HFFc6 (cell line): Measurements from ENCODE around the gene DIDO1. TPM values are rescaled to one million over a fixed set of nuclear protein-coding genes. Genes with fewer than 3 reads are reported as not detected.

Experiments
- DNase-seq: peaks from one replicate; pipeline ENCODE4 v3.0.0-alpha.2; 2018
- H3K27ac Mint-ChIP-seq: 2 replicates; pipeline ENCODE4 v1.8.0; 2020; ENCODE audit warnings: mild to moderate bottlenecking, mixed read lengths
- H3K27me3 Mint-ChIP-seq: 2 replicates; pipeline ENCODE4 v1.8.0; 2021; ENCODE audit warnings: mild to moderate bottlenecking, moderate library complexity, mixed read lengths; ENCODE audit not compliant: insufficient read depth
- H3K36me3 Mint-ChIP-seq: 2 replicates; pipeline ENCODE4 v1.8.0; 2021; ENCODE audit warnings: low read depth, mixed read lengths
- H3K4me1 Mint-ChIP-seq: 2 replicates; pipeline ENCODE4 v1.8.0; 2020; ENCODE audit warnings: low read depth, mixed read lengths
- H3K4me3 Mint-ChIP-seq: 2 replicates; pipeline ENCODE4 v1.8.0; 2020; ENCODE audit warnings: mild to moderate bottlenecking, moderate library complexity, mixed read lengths
- H3K9me3 Mint-ChIP-seq: 2 replicates; pipeline ENCODE4 v1.8.0; 2020; ENCODE audit warnings: mild to moderate bottlenecking, mixed read lengths
- total RNA-seq, 6 experiments: library from RNA; stranded (reverse); fragmentation: NEBNext Ultra II Directional; extraction: Animal tissue kit (Norgen Biotek cat#: 25700); gene quantifications; 2 replicates in 1 of 6; 3 replicates in 5 of 6; pipeline ENCODE4 v1.2.3, GENCODE V29; 2021
- TF ChIP-seq, protein P1 (sequence below): fragments of 200-600 bp; sonication (generic); IDR thresholded peaks from 2 replicates; pipeline ENCODE4 v1.5.0; 2021; ENCODE audit warnings: antibody characterized with exemption, mild to moderate bottlenecking

The DIDO1 gene
- total RNA-seq, 6 experiments from 2014 or later: 31.9 to 36.1 (median 34.8) TPM

DNA sequence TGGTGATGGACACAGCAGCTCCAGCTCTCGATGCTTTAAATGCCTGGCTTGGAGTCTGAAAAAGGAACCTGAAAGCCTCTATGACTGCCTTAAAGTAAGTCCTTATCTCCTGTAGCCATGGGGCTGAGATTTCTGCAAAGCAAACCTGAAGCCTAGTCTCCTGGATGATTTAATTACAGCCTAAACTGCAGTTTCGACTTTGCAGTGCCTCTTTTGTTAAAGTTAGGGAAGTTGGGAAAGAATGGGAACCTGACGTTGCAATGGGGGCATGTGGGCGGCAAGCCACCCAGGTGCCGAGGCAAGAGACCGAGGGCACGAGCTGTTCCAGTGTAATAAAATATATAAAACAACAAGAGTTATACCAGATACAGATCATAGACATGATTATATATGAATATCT is 53.0 kb downstream of the DIDO1 start:
- Mint-ChIP-seq H3K4me3 (no peak overlapping the region), H3K27ac (no peak overlapping the region), H3K36me3 (no peaks in the 10 kb centered on the region), H3K27me3 (peaks cover 13% of the 10 kb centered on the region), H3K9me3 (0 out of 2 replicates have a peak, but pooled peaks cover 4% of the 10 kb centered on the region), H3K4me1 (peaks cover 11% of the 10 kb centered on the region)
- TF ChIP-seq, protein P1, sequence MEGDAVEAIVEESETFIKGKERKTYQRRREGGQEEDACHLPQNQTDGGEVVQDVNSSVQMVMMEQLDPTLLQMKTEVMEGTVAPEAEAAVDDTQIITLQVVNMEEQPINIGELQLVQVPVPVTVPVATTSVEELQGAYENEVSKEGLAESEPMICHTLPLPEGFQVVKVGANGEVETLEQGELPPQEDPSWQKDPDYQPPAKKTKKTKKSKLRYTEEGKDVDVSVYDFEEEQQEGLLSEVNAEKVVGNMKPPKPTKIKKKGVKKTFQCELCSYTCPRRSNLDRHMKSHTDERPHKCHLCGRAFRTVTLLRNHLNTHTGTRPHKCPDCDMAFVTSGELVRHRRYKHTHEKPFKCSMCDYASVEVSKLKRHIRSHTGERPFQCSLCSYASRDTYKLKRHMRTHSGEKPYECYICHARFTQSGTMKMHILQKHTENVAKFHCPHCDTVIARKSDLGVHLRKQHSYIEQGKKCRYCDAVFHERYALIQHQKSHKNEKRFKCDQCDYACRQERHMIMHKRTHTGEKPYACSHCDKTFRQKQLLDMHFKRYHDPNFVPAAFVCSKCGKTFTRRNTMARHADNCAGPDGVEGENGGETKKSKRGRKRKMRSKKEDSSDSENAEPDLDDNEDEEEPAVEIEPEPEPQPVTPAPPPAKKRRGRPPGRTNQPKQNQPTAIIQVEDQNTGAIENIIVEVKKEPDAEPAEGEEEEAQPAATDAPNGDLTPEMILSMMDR: no peak
- no peak for DNase-seq

DNA sequence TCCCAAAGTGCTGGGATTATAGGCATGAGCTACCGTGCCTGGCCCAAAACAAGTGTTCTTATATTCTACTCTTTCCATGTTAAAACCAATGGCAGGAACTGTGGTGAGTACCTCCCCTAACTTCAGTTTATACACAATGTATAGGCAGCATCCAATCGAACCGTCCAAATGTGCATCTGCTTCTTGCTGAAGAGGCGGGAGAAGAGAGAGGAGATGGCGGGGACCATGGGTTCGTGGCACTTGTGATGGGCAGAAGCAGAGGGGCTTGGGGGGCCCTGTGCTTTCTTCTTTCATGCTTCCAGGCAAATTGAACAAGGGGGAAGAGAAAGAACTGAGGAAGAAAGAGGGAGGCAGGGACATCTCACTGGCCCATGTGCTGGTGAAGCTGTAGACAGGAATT is 53.4 kb downstream of the DIDO1 start:
- Mint-ChIP-seq H3K4me3 (no peak overlapping the region), H3K9me3 (0 out of 2 replicates have a peak, but pooled peaks cover 4% of the 10 kb centered on the region), H3K27me3 (peaks cover 13% of the 10 kb centered on the region), H3K4me1 (peaks cover 11% of the 10 kb centered on the region), H3K36me3 (no peaks in the 10 kb centered on the region), H3K27ac (no peak overlapping the region)
- TF ChIP-seq, protein P1: no peak
- DNase-seq: no peak

DNA sequence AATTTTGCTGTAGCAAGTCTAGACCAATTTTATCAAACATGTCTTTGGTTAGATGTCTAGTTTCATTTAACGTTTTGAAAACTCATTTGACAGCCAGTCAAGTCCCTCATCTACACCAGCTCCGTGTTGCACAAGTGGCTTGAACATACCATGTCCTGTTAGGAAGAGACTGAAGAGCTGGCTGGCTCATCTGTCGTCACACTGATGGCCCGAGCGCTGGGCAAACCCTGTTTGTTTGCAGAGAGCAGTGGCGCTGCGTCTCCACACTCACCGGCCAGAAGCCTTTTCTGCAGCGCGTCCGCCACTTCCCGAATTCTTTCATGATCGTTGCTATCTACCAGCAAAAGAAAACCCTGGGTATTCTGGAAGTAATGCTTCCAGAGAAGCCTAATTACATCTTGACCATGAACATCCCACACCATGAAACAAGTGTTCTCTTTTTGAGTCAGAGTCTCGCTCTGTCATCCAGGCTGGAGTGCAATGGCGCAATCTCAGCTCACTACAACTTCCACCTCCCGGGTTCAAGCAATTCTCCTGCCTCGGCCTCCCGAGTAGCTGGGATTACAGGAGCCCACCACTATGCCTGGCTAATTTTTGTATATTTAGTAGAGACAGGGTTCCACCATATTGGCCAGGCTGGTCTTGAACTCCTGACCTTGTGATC is 54.0 kb downstream of the DIDO1 start:
- TF ChIP-seq, protein P1: no peak
- H3K27ac Mint-ChIP-seq: no peak overlapping the region
- peaks cover 16% of the 10 kb centered on the region for H3K27me3 Mint-ChIP-seq
- peaks cover 11% of the 10 kb centered on the region for H3K4me1 Mint-ChIP-seq
- no peak for DNase-seq
- 0 out of 2 replicates have a peak, but pooled peaks cover 4% of the 10 kb centered on the region for H3K9me3 Mint-ChIP-seq
- H3K36me3 Mint-ChIP-seq: no peaks in the 10 kb centered on the region
- no peak overlapping the region for H3K4me3 Mint-ChIP-seq

DNA sequence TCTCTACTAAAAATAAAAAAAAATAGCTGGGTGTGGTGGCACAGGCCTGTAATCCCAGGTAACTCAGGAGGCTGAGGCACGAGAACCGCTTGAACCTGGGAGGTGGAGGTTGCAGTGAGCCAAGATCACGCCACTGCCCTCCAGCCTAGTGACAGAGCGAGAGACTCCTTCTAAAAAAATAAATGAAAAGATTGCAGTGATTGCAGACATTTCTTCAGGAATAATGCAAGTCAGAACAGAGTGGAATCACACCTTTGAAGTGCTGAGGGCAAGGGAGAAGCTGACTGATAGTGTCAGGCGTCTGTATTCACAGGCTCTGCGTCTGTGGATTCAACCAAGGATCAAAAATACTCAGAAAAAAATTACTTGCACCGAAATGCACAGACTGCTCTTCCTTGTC is 62.1 kb downstream of the DIDO1 start:
- peaks cover 22% of the 10 kb centered on the region for H3K4me1 Mint-ChIP-seq
- H3K9me3 Mint-ChIP-seq: no peaks in the 10 kb centered on the region; the same call in 1 of the 2 replicates
- H3K36me3 Mint-ChIP-seq: no peaks in the 10 kb centered on the region; the same call in 1 of the 2 replicates
- DNase-seq: no peak
- no peak overlapping the region for H3K4me3 Mint-ChIP-seq
- TF ChIP-seq, protein P1: no peak
- peaks cover 13% of the 10 kb centered on the region for H3K27me3 Mint-ChIP-seq
- no peak overlapping the region for H3K27ac Mint-ChIP-seq

DNA sequence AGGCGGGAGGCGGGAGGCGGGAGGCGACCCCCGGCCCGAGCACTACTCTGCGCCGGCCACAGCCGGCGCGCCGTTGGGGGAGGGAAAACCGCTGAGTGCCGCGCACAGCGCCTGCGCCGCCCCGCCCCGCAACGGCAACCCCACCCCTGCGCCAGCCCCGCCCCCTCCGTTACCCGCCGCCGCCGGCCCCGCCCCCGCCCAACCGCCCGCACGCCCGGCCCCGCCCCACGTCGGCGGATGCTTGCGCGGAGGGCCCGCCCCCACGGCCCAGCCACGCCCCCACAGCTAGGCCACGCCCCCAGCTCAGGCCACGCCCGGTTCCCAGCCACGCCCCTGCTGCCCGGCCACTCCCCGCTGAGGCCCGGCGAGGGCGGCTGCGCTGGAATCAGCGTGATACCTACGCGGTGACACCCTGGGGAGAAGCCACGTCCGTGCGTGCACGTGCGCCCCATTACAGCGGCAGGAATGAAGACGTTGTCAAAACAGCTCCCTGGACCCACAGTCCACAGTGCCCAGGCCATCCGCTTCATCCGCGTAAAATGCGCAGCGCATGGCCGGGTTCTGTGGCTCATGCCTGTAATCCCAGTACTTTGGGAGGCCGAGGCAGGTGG is 64.5 kb downstream of the DIDO1 start, which contains the start of gene TCFL5:
Gene TCFL5 (minus strand): TSS at position 97 of the 611 bp plus-strand sequence. CDS start 152 bp downstream, outside the sequence.
- Mint-ChIP-seq H3K9me3 (no peaks in the 10 kb centered on the region; the same call in 1 of the 2 replicates), H3K4me3 (peak within 1 kb of the TSS; percentile 86), H3K36me3 (peaks cover 11% of the 10 kb centered on the region; the same call in 1 of the 2 replicates), H3K27me3 (peaks cover 8% of the 10 kb centered on the region; the same call in 1 of the 2 replicates), H3K4me1 (peaks cover 25% of the 10 kb centered on the region), H3K27ac (peak within 1 kb of the TSS; percentile 48; the same call in 1 of the 2 replicates)
- TF ChIP-seq, protein P1: no peak
- DNase-seq: peak; percentile 75
